Vagina (tissue), 2 donors: ENCODE results near the gene TRIO. TPM values are rescaled to one million over a fixed set of nuclear protein-coding genes. Genes with fewer than 3 reads are reported as not detected.
A peak's percentile ranks its signal among the peaks of the same experiment; 100 is the strongest.

ENCODE experiments used
- DNase-seq, 2 donors: peaks; one replicate each; pipeline ENCODE4 v3.0.0-alpha.2; 2017; ENCODE audit errors: extremely low spot score in 2 of 2
- H3K27ac ChIP-seq: fragments of 200-600 bp; sonication (generic); one replicate; pipeline ENCODE4 v1.5.1; 2019
- H3K27me3 ChIP-seq: fragments of 200-600 bp; sonication (generic); one replicate; pipeline ENCODE4 v1.5.1; 2019
- H3K36me3 ChIP-seq, 2 donors: fragments of 200-600 bp; sonication (generic); one replicate each; pipeline ENCODE4 v1.5.1; 2017 to 2019
- H3K4me1 ChIP-seq: fragments of 200-600 bp; sonication (generic); one replicate; pipeline ENCODE4 v1.5.1; 2019
- H3K4me3 ChIP-seq, 2 donors: fragments of 200-600 bp; sonication (generic); 1 replicate in 1 of 2; 2 replicates in 1 of 2; pipeline ENCODE4 v1.5.1; 2016 to 2019
- H3K9me3 ChIP-seq: fragments of 200-600 bp; sonication (generic); one replicate; pipeline ENCODE4 v1.5.1; 2019
- POLR2A ChIP-seq, 2 donors: fragments of 450-650 bp; IDR thresholded peaks; one replicate each; pipeline ENCODE4 v1.6.1; 2017; ENCODE audit warnings: antibody characterized with exemption in 2 of 2, mild to moderate bottlenecking in 2 of 2, moderate library complexity in 2 of 2
- POLR2AphosphoS5 ChIP-seq, 2 donors: sonication (generic); formaldehyde crosslinking; IDR thresholded peaks; one replicate each; pipeline ENCODE4 v1.9.0; 2017; ENCODE audit warnings: antibody characterized with exemption in 2 of 2, mild to moderate bottlenecking in 2 of 2, low read depth in 1 of 2; ENCODE audit not compliant: insufficient read depth in 1 of 2
- intact Hi-C: fragments of 100-400 bp; cut with DNase I; formaldehyde crosslinking; loops from one replicate; pipeline ENCODE4 v1.15.1; 2023
- total RNA-seq: library from RNA; depleted of rRNA; stranded (reverse); fragments of >200 nt; gene quantifications from one replicate; pipeline ENCODE4 v1.2.3, GENCODE V29; 2016
- TF ChIP-seq, protein P1 (sequence below), 3 experiments: fragments of 450-650 bp in 2 of 3; fragments of 200-600 bp in 1 of 3; sonication (generic) in 1 of 3; IDR thresholded peaks; one replicate each; pipeline ENCODE4 v1.5.1; 2017 to 2019; ENCODE audit warnings: antibody characterized with exemption in 3 of 3, mild to moderate bottlenecking in 2 of 3, moderate library complexity in 2 of 3

Gene TRIO
- total RNA-seq, 1 donor from 2014 or later: 142 TPM

DNA sequence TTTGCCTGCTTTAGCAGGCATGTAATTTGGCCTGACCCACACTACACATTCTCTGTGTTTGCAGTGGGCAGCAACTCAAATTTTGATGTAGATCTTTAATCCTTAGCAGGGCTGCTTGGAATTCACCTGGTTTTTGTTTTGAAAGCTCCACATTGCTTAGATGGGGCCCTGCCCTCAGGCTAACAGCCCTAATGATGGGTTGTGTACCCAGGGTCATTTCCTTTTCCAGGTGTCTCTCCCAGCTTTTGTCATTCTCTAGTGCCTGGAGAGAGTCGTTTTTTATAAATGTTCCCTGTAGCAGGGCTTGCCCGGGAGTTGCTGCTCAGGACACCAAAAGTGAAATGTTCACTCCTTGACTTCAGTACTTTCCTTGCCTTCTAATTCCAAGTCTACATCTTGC, 126.3 kb downstream of the TRIO start:
- no peaks in the 10 kb centered on the region for H3K36me3 ChIP-seq
- intact Hi-C loops: loop anchor here (5.0 kb wide), 1 partner anchor 162 kb away; no protein-coding TSS in a partner anchor
- TF ChIP-seq POLR2A (IDR thresholded peaks at IDR 0.05) (no peak), POLR2AphosphoS5 (IDR thresholded peaks at IDR 0.05; ENCODE audit: insufficient read depth in 1 of 2, low read depth in 1 of 2) (no peak)
- TF ChIP-seq, protein P1, sequence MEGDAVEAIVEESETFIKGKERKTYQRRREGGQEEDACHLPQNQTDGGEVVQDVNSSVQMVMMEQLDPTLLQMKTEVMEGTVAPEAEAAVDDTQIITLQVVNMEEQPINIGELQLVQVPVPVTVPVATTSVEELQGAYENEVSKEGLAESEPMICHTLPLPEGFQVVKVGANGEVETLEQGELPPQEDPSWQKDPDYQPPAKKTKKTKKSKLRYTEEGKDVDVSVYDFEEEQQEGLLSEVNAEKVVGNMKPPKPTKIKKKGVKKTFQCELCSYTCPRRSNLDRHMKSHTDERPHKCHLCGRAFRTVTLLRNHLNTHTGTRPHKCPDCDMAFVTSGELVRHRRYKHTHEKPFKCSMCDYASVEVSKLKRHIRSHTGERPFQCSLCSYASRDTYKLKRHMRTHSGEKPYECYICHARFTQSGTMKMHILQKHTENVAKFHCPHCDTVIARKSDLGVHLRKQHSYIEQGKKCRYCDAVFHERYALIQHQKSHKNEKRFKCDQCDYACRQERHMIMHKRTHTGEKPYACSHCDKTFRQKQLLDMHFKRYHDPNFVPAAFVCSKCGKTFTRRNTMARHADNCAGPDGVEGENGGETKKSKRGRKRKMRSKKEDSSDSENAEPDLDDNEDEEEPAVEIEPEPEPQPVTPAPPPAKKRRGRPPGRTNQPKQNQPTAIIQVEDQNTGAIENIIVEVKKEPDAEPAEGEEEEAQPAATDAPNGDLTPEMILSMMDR (IDR thresholded peaks at IDR 0.05): no peak
- peak overlapping the region; percentile 51 for H3K27ac ChIP-seq
- peaks cover 48% of the 10 kb centered on the region for H3K4me1 ChIP-seq
- no peaks in the 10 kb centered on the region for H3K27me3 ChIP-seq
- H3K9me3 ChIP-seq: no peaks in the 10 kb centered on the region
- DNase-seq: no peak
- no peak overlapping the region for H3K4me3 ChIP-seq

DNA sequence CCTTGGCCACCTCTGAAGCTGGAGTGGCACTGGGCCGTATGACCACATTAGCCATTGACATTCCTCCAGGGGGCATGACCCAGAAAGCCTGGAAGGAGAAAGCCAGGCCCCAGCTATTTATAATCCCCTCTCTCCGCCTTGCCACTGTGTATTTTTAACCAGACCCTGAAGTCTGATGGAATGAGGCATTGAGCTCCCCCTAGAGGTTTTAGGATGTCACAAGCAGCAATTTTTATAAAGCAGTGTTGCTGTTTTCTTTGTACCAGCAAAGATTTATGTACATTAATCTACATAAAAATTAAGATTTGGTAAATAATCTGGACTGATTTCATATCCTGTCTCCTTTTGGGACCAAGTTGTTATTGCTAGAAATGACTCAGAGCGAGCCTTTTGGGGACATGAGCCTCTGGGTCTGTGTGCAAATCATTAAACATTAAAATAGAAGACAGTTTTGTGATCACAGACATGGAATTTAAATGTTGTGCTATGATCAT, 127.1 kb downstream of the TRIO start:
- no peak for TF ChIP-seq POLR2AphosphoS5 (IDR thresholded peaks at IDR 0.05; ENCODE audit: insufficient read depth in 1 of 2, low read depth in 1 of 2)
- TF ChIP-seq, protein P1 (IDR thresholded peaks at IDR 0.05): peak; percentile 14 to 73 (median 68)
- Histone ChIP-seq H3K4me3 (no peak overlapping the region), H3K27ac (peak overlapping the region; percentile 51), H3K9me3 (no peaks in the 10 kb centered on the region), H3K4me1 (peaks cover 45% of the 10 kb centered on the region), H3K36me3 (no peaks in the 10 kb centered on the region), H3K27me3 (no peaks in the 10 kb centered on the region)
- peak in 1 of 2 donors; percentile 67 for DNase-seq
- intact Hi-C loops: loop anchor here (5.0 kb wide), 1 partner anchor 128 kb away; the partner anchor contains the start of gene TRIO

- H3K4me3 ChIP-seq: no peak overlapping the region
- DNase-seq: no peak
- H3K27me3 ChIP-seq: no peaks in the 10 kb centered on the region
- H3K36me3 ChIP-seq: no peaks in the 10 kb centered on the region
- no peak overlapping the region for H3K27ac ChIP-seq
- no peaks in the 10 kb centered on the region for H3K9me3 ChIP-seq
- TF ChIP-seq POLR2A (IDR thresholded peaks at IDR 0.05) (no peak), POLR2AphosphoS5 (IDR thresholded peaks at IDR 0.05; ENCODE audit: insufficient read depth in 1 of 2, low read depth in 1 of 2) (no peak)
- TF ChIP-seq, protein P1 (IDR thresholded peaks at IDR 0.05): no peak
- intact Hi-C loops: loop anchor here (5.0 kb wide), 1 partner anchor 130 kb away; the partner anchor contains the start of gene TRIO
- H3K4me1 ChIP-seq: peaks cover 39% of the 10 kb centered on the region
Measured at GRCh38 chr5:14272548-14273205, 129.5 kb downstream of the TRIO start.

GRCh38 chr5:14273207-14273767, 130.1 kb downstream of the TRIO start:
- intact Hi-C loops: loop anchor here (5.0 kb wide), 1 partner anchor 131 kb away; the partner anchor contains the start of gene TRIO
- Histone ChIP-seq H3K4me1 (peaks cover 33% of the 10 kb centered on the region), H3K9me3 (no peaks in the 10 kb centered on the region), H3K36me3 (no peaks in the 10 kb centered on the region), H3K4me3 (no peak overlapping the region), H3K27ac (no peak overlapping the region), H3K27me3 (no peaks in the 10 kb centered on the region)
- DNase-seq: peak in 1 of 2 donors; percentile 25
- TF ChIP-seq POLR2A (IDR thresholded peaks at IDR 0.05): no peak
- TF ChIP-seq, protein P1 (IDR thresholded peaks at IDR 0.05): no peak
- no peak for TF ChIP-seq POLR2AphosphoS5 (IDR thresholded peaks at IDR 0.05; ENCODE audit: insufficient read depth in 1 of 2, low read depth in 1 of 2)

GRCh38 chr5:14276380-14276779, 133.2 kb downstream of the TRIO start:
- intact Hi-C loops: no loop called here
- H3K36me3 ChIP-seq: peaks cover 0 to 8% of the 10 kb centered on the region in 2 donors
- no peak for TF ChIP-seq POLR2A (IDR thresholded peaks at IDR 0.05)
- H3K4me1 ChIP-seq: peaks cover 9% of the 10 kb centered on the region
- DNase-seq: peak in 1 of 2 donors; percentile 54
- H3K9me3 ChIP-seq: no peaks in the 10 kb centered on the region
- H3K27ac ChIP-seq: no peak overlapping the region
- H3K27me3 ChIP-seq: no peaks in the 10 kb centered on the region
- no peak overlapping the region for H3K4me3 ChIP-seq
